ENCODE data around the gene ADA. TPM values are rescaled to one million over a fixed set of nuclear protein-coding genes. Genes with fewer than 3 reads are reported as not detected.

Gene ADA
- total RNA-seq, 2 donors from 2014 or later: 12.8 to 15.9 TPM

DNA sequence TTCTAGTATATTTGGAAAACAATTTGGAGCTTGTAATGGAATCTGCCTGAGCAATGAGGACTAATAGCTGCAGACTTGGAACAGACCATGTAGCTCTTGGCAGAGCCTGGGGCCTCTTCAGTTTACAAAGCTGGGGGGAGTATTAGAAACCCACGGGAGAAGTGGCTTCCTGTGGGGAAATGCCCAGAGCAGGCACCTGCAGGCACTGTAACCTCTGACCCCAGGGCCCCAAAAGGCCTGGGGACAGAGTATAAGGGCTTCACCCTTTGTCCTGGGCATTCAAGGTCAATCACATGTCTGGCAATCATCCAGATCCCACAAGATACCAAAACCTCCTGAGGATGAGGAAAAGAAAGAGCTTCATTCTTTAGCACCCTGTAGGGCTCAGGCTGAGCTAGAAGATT, 49.7 kb downstream of the ADA start:
- Histone ChIP-seq H3K36me3 (ENCODE audit: control insufficient read depth, insufficient read depth, low read length) (peaks cover 14% of the 10 kb centered on the region), H3K4me1 (ENCODE audit: control insufficient read depth, insufficient read depth, low read length) (peaks cover 9% of the 10 kb centered on the region), H3K9me3 (ENCODE audit: control insufficient read depth, low read length) (peaks cover 8% of the 10 kb centered on the region), H3K4me3 (ENCODE audit: low read length) (no peak overlapping the region), H3K27ac (ENCODE audit: low read depth, low read length) (no peak overlapping the region), H3K9ac (ENCODE audit: extremely low read depth, low read length, poor library complexity, severe bottlenecking) (no peak overlapping the region), H3K27me3 (ENCODE audit: control insufficient read depth, insufficient read depth, low read length, poor library complexity, severe bottlenecking) (no peaks in the 10 kb centered on the region)
- no peaks in the 10 kb centered on the region for H3K9me3 Mint-ChIP-seq
- peaks cover 10% of the 10 kb centered on the region for H3K36me3 Mint-ChIP-seq (ENCODE audit: low read depth)
- H3K4me1 Mint-ChIP-seq: peaks cover 16% of the 10 kb centered on the region
- H3K27me3 Mint-ChIP-seq (ENCODE audit: insufficient read depth): no peaks in the 10 kb centered on the region
- no peak overlapping the region for H3K27ac Mint-ChIP-seq
- TF ChIP-seq, protein P1, sequence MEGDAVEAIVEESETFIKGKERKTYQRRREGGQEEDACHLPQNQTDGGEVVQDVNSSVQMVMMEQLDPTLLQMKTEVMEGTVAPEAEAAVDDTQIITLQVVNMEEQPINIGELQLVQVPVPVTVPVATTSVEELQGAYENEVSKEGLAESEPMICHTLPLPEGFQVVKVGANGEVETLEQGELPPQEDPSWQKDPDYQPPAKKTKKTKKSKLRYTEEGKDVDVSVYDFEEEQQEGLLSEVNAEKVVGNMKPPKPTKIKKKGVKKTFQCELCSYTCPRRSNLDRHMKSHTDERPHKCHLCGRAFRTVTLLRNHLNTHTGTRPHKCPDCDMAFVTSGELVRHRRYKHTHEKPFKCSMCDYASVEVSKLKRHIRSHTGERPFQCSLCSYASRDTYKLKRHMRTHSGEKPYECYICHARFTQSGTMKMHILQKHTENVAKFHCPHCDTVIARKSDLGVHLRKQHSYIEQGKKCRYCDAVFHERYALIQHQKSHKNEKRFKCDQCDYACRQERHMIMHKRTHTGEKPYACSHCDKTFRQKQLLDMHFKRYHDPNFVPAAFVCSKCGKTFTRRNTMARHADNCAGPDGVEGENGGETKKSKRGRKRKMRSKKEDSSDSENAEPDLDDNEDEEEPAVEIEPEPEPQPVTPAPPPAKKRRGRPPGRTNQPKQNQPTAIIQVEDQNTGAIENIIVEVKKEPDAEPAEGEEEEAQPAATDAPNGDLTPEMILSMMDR (conservative IDR thresholded peaks at IDR 0.05): no peak
- 71 to 85% methylated on average over 1 of the region's 1 CpG for WGBS, 2 experiments (ENCODE audit: insufficient coverage in 1 of 2, insufficient read length in 1 of 2)
- DNase-seq: no peak
- no peak overlapping the region for H3K4me3 Mint-ChIP-seq

DNA sequence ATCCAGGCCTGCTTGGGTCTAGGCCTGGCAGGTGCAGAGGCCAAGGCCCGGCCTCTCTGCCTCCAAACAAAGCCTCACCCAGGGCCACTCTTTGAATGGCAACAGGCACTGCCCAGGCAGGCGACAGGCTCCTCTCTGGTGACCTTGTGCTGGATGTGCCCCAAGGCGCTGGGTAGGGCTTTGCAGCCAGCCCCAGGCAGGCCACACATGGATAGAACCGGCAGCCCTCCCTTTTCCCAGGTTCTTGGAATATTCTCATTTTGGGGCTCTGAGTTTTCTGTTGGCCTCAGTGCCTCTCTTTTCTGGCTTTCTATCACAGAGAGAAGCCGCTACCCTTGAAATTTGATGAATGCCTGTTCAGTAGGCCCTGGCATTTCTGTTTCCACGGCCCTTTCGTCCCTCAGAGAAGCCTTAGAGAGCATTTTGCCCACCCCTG, 50.2 kb downstream of the ADA start:
- H3K36me3 Mint-ChIP-seq (ENCODE audit: low read depth): peaks cover 9% of the 10 kb centered on the region
- no peaks in the 10 kb centered on the region for H3K9me3 Mint-ChIP-seq
- H3K27me3 Mint-ChIP-seq (ENCODE audit: insufficient read depth): no peaks in the 10 kb centered on the region
- WGBS, 2 experiments (ENCODE audit: insufficient coverage in 1 of 2, insufficient read length in 1 of 2): 90 to 92% methylated on average over 7 of the region's 7 CpGs
- H3K4me3 ChIP-seq (ENCODE audit: low read length): no peak overlapping the region
- H3K9me3 ChIP-seq (ENCODE audit: control insufficient read depth, low read length): peaks cover 3% of the 10 kb centered on the region
- H3K27ac ChIP-seq (ENCODE audit: low read depth, low read length): no peak overlapping the region
- DNase-seq: no peak
- no peak overlapping the region for H3K9ac ChIP-seq (ENCODE audit: extremely low read depth, low read length, poor library complexity, severe bottlenecking)
- no peak overlapping the region for H3K27ac Mint-ChIP-seq
- peaks cover 9% of the 10 kb centered on the region for H3K4me1 ChIP-seq (ENCODE audit: control insufficient read depth, insufficient read depth, low read length)
- TF ChIP-seq, protein P1 (conservative IDR thresholded peaks at IDR 0.05): no peak
- H3K27me3 ChIP-seq (ENCODE audit: control insufficient read depth, insufficient read depth, low read length, poor library complexity, severe bottlenecking): no peaks in the 10 kb centered on the region
- H3K36me3 ChIP-seq (ENCODE audit: control insufficient read depth, insufficient read depth, low read length): peaks cover 10% of the 10 kb centered on the region
- peaks cover 19% of the 10 kb centered on the region for H3K4me1 Mint-ChIP-seq
- no peak overlapping the region for H3K4me3 Mint-ChIP-seq

DNA sequence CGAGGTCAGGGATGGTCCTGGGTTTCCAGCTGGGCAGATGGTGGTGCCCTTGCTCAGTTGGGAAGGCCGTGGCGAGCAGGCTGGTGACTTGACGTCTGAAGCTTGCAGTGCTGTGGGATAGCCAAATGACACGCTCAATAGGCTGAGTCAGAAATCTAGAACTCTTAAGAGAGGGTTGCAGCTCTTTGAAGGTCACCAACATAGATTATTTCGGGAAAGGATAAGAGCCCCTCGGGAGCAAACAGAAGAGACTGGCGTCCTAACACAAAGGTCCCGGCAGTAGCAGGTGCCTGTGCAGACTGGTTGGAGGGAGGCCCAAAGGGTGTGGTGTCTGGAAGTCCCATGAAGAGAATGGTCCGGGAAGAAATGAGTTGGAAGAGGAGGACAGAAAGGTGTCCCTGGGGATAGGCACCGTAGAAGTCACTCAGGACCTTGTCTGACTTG, 50.7 kb downstream of the ADA start:
- 92 to 97% methylated on average over 11 of the region's 11 CpGs for WGBS, 2 experiments (ENCODE audit: insufficient coverage in 1 of 2, insufficient read length in 1 of 2)
- H3K4me3 Mint-ChIP-seq: no peak overlapping the region
- peaks cover 9% of the 10 kb centered on the region for H3K4me1 ChIP-seq (ENCODE audit: control insufficient read depth, insufficient read depth, low read length)
- H3K36me3 Mint-ChIP-seq (ENCODE audit: low read depth): peaks cover 5% of the 10 kb centered on the region
- H3K9me3 Mint-ChIP-seq: no peaks in the 10 kb centered on the region
- peaks cover 23% of the 10 kb centered on the region for H3K4me1 Mint-ChIP-seq
- H3K27ac ChIP-seq (ENCODE audit: low read depth, low read length): no peak overlapping the region
- no peaks in the 10 kb centered on the region for H3K27me3 Mint-ChIP-seq (ENCODE audit: insufficient read depth)
- no peak overlapping the region for H3K4me3 ChIP-seq (ENCODE audit: low read length)
- H3K9me3 ChIP-seq (ENCODE audit: control insufficient read depth, low read length): no peaks in the 10 kb centered on the region
- no peak overlapping the region for H3K27ac Mint-ChIP-seq
- DNase-seq: no peak
- TF ChIP-seq, protein P1 (conservative IDR thresholded peaks at IDR 0.05): no peak
- no peak overlapping the region for H3K9ac ChIP-seq (ENCODE audit: extremely low read depth, low read length, poor library complexity, severe bottlenecking)
- H3K27me3 ChIP-seq (ENCODE audit: control insufficient read depth, insufficient read depth, low read length, poor library complexity, severe bottlenecking): no peaks in the 10 kb centered on the region
- H3K36me3 ChIP-seq (ENCODE audit: control insufficient read depth, insufficient read depth, low read length): peaks cover 10% of the 10 kb centered on the region
